Ovary (tissue), 3 donors: ENCODE results near the gene UNC93A.
"Not testable (repeated sequence)": the region's sequence is repeated elsewhere in the genome, so short reads cannot be mapped to it uniquely, and the experiment has no call there.

Source experiments
- CTCF ChIP-seq, 3 donors: fragments of 450-650 bp in 2 of 3; fragments of 200-600 bp in 1 of 3; IDR thresholded peaks; one replicate each; pipeline versions ENCODE4 v1.5.1 to v1.8.0; 2016 to 2022; ENCODE audit warnings: antibody characterized with exemption in 3 of 3, mild to moderate bottlenecking in 1 of 3
- EP300 ChIP-seq: sonication (generic); formaldehyde crosslinking; IDR thresholded peaks from one replicate; pipeline ENCODE4 v1.6.1; 2017; ENCODE audit warnings: antibody characterized with exemption
- POLR2A ChIP-seq: fragments of 450-650 bp; IDR thresholded peaks from one replicate; pipeline ENCODE4 v1.6.1; 2017; ENCODE audit warnings: antibody characterized with exemption, mild to moderate bottlenecking, moderate library complexity
- donor health status: DM: no; HTN: no; CAD: no.

- peak in 1 of 3 donors; percentile 6 for TF ChIP-seq CTCF (IDR thresholded peaks at IDR 0.05)
- not testable (repeated sequence) for TF ChIP-seq POLR2A, EP300
Observed at GRCh38 chr6:167288591-167289225, 2.4 kb upstream of the UNC93A start.
